ENCODE results near the gene SGK1.

DNA sequence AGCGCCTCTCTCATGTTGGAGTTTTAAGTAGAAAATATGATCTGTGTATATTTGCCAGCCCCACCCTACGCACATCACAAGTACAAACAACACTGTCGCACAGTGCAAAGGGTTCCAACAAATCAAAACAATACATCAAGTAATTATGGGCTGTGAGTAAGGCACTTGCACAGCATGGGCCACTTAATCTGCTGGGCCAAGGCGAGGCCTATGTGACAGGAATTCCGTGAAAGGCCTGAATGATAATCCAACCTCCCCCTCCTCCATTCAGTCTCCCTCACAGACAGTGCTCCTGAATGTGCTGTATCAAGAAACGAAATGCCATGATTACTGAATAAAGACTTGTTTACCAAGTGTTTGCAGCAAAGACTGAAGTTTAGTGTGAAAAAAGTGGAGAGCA is 135.4 kb downstream of the SGK1 start:
- TF ChIP-seq, protein P1, sequence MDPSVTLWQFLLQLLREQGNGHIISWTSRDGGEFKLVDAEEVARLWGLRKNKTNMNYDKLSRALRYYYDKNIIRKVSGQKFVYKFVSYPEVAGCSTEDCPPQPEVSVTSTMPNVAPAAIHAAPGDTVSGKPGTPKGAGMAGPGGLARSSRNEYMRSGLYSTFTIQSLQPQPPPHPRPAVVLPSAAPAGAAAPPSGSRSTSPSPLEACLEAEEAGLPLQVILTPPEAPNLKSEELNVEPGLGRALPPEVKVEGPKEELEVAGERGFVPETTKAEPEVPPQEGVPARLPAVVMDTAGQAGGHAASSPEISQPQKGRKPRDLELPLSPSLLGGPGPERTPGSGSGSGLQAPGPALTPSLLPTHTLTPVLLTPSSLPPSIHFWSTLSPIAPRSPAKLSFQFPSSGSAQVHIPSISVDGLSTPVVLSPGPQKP (IDR thresholded peaks at IDR 0.05; ENCODE audit: low read depth, low read length) = no peak
- TF ChIP-seq, protein P2, sequence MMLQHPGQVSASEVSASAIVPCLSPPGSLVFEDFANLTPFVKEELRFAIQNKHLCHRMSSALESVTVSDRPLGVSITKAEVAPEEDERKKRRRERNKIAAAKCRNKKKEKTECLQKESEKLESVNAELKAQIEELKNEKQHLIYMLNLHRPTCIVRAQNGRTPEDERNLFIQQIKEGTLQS (IDR thresholded peaks at IDR 0.05; ENCODE audit: borderline replicate concordance, extremely low read depth, low read depth, low read length) = no peak
- no peak for TF ChIP-seq POLR2A (IDR thresholded peaks at IDR 0.05; ENCODE audit: low read depth, low read length)
- TF ChIP-seq ATF7 (IDR thresholded peaks at IDR 0.05; ENCODE audit: low read depth) = no peak
- TF ChIP-seq JUNB (IDR thresholded peaks at IDR 0.05) = no peak
